ENCODE data around the gene SLC2A9.
"Not testable (repeated sequence)": the region's sequence is repeated elsewhere in the genome, so short reads cannot be mapped to it uniquely, and the experiment has no call there.

SLC2A9 gene

GRCh38 chr4:9994246-9994847 is 26.9 kb downstream of the SLC2A9 start:
- peak; percentile 51 for DNase-seq

GRCh38 chr4:9989918-9990635 is 31.2 kb downstream of the SLC2A9 start:
- DNase-seq, result no peak

GRCh38 chr4:9988933-9989332 is 32.4 kb downstream of the SLC2A9 start:
- DNase-seq, result no peak

- DNase-seq, result no peak
These were observed 32.9 kb downstream of the SLC2A9 start for GRCh38 chr4:9988363-9988749.

GRCh38 chr4:9987749-9988362 is 33.4 kb downstream of the SLC2A9 start:
- DNase-seq, result no peak

GRCh38 chr4:9984621-9985020 is 36.7 kb downstream of the SLC2A9 start:
- DNase-seq, result no peak

GRCh38 chr4:9983211-9983610 is 38.1 kb downstream of the SLC2A9 start:
- no peak for DNase-seq

GRCh38 chr4:9981899-9982298 is 39.4 kb downstream of the SLC2A9 start:
- not testable (repeated sequence) for DNase-seq

GRCh38 chr4:9980898-9981297 is 40.4 kb downstream of the SLC2A9 start:
- no peak for DNase-seq

GRCh38 chr4:9979101-9979701 is 42.1 kb downstream of the SLC2A9 start:
- DNase-seq, result no peak

- no peak for DNase-seq
These were observed 43.7 kb downstream of the SLC2A9 start for GRCh38 chr4:9977518-9978031.

GRCh38 chr4:9976781-9977180 is 44.5 kb downstream of the SLC2A9 start:
- DNase-seq, result no peak

- DNase-seq, result no peak
These were observed 45.0 kb downstream of the SLC2A9 start for GRCh38 chr4:9976293-9976692.

GRCh38 chr4:9971711-9972110 is 49.6 kb downstream of the SLC2A9 start:
- DNase-seq, result no peak

GRCh38 chr4:9970399-9971011 is 50.8 kb downstream of the SLC2A9 start:
- DNase-seq, result no peak

GRCh38 chr4:9969526-9970398 is 51.5 kb downstream of the SLC2A9 start:
- peak; percentile 13 for DNase-seq

GRCh38 chr4:9968472-9968871 is 52.8 kb downstream of the SLC2A9 start:
- no peak for DNase-seq

- DNase-seq, result no peak
These were observed 56.4 kb downstream of the SLC2A9 start for GRCh38 chr4:9964879-9965278.

- no peak for DNase-seq
These were observed 58.0 kb downstream of the SLC2A9 start for GRCh38 chr4:9963328-9963727.

- DNase-seq, result no peak
These were observed 58.5 kb downstream of the SLC2A9 start for GRCh38 chr4:9962611-9963314.

GRCh38 chr4:9954468-9954867 is 66.8 kb downstream of the SLC2A9 start:
- no peak for DNase-seq

GRCh38 chr4:9953089-9953488 is 68.2 kb downstream of the SLC2A9 start:
- no peak for DNase-seq
